Inferior parietal cortex (tissue), 1 donor: ENCODE measurements around the gene TRABD.
"Not testable (repeated sequence)": the region's sequence is repeated elsewhere in the genome, so short reads cannot be mapped to it uniquely, and the experiment has no call there.

ENCODE experiments used
- DNase-seq: peaks from one replicate; pipeline ENCODE4 v3.0.0-alpha.2; 2016; ENCODE audit errors: extremely low spot score

The TRABD gene, protein sequence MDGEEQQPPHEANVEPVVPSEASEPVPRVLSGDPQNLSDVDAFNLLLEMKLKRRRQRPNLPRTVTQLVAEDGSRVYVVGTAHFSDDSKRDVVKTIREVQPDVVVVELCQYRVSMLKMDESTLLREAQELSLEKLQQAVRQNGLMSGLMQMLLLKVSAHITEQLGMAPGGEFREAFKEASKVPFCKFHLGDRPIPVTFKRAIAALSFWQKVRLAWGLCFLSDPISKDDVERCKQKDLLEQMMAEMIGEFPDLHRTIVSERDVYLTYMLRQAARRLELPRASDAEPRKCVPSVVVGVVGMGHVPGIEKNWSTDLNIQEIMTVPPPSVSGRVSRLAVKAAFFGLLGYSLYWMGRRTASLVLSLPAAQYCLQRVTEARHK

DNA sequence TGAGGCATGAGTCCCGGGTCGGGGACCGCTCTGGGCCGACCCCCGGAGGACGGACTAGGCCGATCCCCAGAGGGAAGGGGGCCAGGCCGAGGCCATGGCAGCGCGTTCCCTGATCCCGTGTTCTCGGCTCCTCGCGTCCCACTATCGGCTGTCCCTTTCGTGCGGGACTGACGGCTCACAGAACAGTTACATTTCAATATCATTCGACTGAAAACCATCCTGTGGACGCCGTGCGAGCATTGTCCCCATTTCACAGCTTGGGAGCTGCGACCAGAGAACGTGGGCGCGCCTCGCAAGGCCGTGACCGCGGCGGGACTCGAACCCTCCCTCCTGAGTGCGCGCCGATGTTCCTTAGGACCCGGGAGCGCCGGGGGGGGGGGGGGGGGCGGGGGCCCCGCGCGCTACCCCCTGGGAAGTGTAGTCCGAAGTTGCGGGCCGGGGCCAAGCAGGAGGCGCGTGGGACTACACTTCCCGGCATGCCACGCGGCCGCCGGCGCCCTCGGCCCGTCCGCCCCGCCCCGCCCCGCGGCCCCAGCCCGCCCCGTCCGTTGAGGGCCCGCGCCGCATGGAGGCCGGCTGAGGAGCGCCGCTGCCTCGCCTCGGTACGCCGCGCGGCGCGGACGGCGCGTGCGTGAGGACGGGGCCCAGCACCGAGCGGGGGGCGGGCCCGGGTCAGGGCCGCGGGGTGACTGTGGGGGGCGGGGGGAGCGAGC lies at the start of gene TRABD:
TSS of gene TRABD (plus strand) at position 539 of the 713 bp plus-strand sequence. CDS start 7,148 bp downstream, outside the sequence.
- peak; percentile 76 for DNase-seq

DNA sequence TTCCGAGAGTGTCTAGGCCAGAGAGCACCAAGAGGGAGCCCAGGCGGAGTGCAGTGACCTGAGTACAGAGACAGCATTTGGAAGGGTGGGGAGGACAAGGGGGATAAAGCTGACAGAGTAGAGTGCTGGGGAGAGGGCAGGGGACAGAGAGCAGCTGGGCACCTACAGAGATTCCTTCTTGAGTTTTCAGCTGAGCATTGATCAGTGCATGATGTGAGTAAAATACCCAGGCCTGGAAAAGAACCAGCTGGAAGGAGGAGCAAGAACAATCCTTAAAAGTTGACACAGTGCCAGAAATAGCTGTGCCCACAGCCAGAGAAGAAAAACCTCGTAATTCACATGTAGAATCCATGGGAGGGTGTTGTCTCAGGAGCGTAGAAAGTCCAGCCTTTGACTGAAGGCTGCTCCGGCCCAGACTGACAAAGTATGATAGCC lies 49.1 kb upstream of the TRABD start:
- no peak for DNase-seq

DNA sequence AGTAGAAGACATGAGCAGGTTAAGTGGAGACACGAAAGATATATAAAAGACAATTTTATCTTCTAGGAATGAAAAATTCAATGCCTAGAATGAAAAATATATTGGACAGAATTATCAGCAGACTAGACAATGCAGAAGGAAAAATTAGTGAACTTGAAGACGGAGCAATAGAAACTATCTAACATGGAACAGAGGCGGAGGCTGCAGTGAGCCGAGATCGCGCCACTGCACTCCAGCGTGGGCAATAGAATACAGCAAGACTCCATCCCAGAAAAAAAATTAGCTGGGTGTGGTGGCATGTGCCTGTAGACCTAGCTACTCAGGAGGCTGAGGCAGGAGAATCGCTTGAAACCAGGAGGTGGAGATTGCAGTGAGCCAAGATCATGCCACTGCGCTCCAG lies 48.4 kb upstream of the TRABD start:
- not testable (repeated sequence) for DNase-seq

DNA sequence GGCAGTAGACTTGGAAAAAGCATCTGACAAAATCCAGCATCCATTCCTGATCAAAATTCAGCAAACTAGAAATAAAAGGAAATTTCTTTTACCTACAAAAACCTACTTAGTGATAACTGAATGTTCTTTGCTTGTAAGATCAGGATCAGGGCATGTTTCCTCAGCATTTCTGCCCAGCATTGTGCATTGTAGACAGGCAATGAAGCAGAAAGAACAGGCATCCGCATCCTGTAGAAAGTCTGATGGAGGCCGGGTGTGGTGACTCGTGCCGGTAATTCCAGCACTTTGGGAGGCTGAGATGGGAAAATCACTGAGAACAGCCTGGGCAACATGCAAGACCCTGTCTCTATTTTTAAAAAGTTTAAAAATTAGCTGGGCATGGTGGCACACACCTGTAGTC lies 47.7 kb upstream of the TRABD start:
- no peak for DNase-seq

DNA sequence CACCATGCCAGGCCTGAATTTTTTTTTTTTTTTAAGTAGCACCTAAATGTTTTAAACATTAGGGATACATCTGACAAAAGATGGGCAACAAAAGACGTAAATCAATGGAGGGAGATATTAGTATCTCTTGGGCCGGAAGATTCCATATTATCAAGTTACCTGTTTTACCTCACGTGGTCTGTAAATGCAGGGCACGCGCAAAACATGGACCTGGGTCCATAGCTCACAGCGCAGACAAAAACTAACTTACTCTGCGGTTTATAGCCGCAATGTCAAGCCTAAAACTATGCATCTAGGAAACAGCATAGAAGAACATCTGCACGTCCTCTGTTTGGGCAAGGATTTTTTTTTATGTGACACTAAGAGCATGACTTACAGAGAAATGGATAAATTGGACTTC lies 46.7 kb upstream of the TRABD start:
- DNase-seq: no peak

DNA sequence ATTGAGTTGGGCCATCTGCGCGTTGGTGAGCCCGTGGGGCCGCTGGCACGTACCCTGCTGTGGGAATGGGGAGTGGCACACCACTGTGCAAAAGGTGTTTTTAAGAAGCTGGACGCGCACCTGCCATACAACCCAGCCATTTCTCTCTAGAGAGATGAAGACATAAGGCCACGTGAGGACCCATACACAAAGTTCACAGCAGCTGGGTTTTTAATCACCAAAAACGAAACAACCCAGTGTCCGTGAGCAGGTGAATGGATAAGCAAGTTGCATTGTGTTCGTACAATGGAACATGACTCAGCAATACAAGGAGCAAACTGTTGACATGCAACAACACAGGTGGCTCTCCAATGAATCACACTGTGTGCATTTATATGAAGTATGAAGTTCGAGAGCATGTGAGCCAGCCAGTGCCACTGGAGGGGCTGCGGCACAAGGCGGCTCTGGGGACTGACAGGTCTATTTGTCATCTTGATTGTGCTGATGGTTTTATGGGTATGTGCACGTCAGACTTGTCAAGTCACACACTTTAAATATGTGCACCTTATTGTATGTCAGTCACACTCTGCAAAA lies 45.8 kb upstream of the TRABD start:
- no peak for DNase-seq

DNA sequence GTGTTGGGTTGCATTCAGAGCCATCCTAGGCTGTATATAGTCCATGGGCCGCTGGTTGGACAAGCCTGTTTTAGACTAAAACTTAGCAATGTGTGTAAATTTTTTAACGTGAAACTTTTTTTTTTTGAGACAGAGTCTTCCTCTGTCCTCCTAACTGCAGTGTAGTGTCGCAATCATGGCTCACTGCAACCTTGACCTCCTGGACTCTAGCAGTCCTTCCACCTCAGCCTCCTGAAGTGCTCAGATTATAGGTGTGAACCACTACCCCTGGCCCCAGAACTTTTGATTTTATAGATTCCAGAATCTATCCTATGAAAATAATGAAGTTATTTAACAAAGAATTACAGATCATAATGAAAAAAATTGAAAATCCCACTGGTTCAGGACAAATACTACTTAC lies 45.1 kb upstream of the TRABD start:
- no peak for DNase-seq

DNA sequence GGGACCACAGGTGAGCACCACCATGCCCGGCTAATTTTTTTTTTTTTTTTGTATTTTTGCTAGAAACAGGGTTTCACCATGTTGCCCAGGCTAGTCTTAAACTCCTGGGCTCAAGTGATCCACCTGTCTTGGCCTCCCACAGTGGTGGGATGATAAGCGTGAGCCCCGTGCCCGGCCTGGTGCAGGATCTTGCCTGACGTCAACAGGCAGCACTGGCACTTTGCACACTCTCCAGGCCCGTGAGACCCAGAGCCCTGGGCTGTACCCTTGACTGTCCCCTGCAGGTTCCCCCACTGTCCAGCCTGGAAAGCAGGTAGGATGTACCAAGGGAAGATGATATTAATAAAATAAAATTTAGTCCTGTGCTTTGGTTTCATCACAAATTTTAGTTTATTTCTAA lies 44.3 kb upstream of the TRABD start:
- no peak for DNase-seq

DNA sequence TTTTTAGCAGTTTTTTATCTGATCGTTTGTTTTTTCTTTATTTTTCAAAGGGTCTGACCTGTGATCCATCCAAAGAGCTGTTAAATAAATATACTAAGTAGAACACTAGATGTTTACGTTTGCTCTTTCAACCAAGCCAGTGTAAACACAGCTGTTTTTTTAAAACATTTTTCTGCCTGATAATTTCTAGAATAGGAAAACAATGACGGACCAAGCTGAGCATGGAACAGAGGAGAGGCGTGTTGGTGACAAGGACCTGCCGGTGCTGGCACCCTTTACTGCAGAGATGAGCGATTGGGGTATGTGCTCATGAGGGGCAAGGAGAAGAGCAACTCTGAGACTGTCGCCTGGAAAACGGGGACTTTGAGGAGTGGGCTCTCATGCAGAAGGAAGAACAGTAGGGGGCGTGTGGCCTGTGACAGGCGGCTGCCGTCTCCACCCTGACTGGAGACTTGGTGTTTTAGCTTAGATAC lies 43.8 kb upstream of the TRABD start:
- no peak for DNase-seq

DNA sequence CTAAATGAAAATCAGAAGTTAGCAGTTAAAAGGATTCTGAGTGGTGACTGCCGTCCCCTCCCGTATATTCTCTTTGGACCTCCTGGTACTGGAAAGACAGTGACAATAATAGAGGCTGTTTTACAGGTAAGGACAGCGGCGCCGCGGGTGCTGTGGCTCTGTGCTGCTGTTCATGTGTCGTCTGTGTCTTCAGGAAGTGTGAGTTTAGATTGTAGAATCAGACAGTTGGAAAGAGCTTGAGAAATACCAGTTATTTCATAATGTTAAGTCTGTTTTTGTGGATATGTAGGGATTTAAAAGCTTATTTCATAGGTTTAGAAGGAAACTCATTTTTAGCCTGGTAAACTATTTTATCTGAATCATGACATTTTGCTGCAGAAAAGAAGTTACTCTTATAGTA lies 42.6 kb upstream of the TRABD start:
- DNase-seq: no peak

DNA sequence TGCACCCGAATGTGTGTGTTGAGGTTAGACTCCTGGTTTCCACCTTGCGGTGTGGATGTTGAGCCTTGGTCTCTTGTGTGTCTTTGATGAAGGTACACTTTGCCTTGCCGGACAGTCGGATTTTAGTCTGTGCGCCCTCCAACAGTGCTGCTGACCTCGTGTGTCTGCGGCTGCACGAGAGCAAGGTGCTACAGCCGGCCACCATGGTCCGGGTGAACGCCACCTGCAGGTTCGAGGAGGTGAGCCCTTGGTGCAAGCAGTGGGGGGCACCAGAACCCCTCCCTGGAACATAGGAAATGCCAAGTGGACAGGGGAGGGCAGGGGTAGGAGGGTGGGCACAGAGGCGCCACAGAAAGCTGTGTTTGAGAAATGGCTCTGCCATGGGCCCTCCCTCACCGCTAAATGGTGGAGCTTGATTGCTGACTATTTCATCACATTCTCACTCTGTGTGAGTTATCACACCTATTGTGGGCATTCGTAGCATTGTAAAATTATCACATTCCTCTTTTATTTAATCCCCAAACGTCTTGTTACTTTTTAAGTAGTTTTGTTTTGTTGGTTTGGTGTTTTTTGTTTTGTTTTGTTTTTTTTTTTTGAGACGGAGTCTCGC lies 41.6 kb upstream of the TRABD start:
- DNase-seq: no peak

DNA sequence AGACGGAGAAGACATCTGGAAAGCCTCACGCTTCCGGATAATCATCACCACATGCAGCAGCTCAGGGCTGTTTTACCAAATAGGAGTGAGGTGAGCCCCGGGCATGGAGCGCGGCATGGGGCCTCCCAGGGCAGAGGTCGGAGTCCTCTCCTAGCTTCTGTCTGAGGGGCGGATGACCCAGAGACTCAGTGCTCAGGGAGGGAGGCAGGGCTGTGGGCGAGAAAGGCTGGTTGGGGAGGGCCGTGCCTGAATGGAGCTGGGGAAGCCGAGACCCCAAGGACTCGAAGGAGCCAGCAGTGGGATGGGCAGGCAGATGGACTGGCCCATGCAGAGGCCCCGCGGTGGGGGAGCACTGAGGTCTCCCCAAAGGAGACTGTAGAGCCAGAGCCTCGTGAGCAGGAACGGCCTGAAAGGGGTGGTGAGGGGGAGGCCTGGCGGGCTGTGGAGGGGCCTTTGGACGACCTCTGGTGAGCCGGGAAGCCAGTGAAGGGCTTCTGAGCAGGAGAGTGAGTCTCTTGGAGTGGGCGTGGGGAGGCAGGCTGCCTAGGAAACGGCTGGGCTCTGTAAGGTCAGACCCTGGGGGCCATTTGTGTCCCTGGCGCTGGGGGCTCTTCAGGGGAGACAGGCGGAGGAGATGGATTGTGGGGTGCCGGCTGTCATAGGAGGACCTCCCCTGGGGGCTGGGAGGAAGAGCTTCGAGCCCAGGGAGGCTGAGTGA lies 39.8 kb upstream of the TRABD start:
- DNase-seq: no peak

DNA sequence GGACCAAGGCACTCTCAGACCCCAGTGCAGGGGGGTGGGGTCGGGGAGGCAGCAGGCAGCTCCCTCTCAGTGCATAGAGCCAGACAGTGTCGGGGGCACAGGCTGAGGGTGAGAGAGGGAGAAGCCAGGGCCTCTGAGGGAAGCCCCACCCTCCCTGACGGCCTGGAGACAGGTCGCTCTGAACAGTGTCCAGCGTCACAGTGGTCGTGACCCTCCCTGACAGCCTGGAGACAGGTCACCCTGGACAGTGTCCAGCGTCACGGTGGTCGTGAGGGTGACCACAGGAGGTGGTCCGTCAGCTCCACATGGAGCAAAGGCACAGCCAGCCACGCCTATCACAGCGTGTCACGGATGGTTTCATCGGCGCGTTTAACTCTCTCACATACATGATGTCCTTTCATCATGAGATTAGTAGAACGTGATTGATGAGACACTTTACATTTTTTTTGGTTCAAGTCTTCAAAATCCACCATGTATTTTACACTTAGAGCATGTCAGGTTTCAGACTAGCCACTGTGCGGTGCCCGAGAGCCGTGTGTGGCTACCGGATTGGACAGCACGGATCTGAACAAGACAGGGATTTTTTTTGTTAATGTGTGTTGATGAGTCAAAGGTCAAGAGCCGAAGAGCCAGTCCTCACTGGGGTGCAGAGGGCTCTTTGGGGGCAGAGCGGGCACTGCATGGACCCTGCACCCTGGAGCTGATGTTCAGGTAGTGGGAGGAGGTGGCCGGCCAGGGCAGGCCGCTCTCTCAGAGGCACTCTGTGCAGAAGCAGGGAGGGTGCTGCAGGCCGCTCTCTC lies 39.1 kb upstream of the TRABD start:
- DNase-seq: peak; percentile 85

DNA sequence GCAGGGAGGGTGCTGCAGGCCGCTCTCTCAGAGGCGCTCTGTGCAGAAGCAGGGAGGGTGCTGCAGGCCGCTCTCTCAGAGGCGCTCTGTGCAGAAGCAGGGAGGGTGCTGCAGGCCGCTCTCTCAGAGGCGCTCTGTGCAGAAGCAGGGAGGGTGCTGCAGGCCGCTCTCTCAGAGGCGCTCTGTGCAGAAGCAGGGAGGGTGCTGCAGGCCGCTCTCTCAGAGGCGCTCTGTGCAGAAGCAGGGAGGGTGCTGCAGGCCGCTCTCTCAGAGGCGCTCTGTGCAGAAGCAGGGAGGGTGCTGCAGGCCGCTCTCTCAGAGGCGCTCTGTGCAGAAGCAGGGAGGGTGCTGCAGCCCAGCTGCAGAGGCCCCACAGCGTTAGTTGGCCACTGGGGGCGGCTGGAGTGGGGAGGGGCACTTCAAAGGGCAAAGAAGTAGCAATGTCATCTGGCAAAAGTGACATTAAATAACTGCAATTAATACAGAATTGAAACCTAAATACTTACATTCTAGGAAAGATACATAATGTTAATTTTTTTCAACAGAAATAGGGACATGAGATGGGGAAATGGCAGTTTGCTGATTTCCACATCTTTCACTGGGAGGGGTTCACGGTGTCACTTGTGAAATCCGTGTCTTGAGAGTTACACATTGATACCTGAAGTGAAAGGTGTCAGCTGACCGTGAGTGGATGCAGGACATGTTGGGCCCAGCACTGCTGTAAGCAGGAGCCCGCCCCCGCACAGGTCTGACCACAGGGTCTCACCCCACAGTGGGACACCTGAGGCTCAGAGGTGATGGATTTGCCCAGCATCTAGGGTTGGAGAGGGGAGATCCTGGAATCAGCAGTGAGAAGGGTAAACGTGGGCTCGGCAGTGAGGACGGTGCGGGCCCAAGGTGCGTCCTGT lies 38.2 kb upstream of the TRABD start:
- not testable (repeated sequence) for DNase-seq

DNA sequence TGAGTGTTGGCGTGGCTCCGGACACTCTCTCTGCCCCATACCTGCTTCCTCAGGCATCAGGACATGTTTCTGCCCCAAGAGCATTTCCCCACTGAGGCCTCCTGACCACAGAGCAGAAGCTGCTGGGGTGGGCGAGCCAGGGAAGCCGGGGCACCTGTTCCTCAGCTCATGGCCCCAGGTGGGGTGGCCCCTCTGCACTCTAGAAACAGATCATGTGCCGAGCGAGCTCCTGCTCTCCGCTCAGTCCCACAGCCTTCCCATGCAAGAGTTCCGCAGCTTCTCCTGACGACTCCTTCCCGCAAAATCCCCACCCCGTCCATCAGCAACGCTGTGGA lies 37.6 kb upstream of the TRABD start:
- DNase-seq: no peak

DNA sequence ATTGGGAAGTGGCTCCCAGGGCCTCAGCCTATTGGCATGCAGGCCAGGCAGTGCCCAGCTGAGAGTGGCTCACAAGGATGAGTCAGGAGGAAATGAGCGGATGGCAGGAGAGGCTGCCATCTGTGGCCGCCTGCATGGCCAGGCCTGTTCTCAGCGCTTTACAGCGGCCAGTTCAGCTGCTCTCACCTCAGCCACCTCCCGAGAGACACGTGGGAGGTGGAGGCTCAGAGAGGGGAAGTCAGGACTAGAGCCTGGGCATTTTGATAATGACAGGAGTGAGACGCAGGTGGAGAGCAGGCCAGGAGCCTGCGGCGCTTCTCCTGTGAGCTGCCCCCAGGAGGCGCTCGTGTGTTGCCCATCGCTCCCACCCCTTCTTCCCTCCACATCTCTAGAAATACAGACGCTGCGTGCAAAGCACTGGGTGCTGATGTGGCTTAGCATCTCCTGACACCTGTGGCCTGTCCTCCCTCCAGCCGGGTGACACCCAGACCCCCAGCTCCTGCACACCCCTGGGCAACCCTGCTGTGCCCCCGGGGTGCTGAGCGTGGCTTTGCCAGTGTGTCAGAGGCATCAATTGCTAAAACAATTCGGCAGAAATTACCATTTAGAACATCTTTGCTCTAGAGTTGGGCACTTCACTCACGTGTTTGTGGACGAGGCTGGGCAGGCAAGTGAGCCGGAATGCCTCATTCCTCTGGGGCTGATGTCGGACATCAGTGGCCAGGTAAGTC lies 36.6 kb upstream of the TRABD start:
- no peak for DNase-seq

DNA sequence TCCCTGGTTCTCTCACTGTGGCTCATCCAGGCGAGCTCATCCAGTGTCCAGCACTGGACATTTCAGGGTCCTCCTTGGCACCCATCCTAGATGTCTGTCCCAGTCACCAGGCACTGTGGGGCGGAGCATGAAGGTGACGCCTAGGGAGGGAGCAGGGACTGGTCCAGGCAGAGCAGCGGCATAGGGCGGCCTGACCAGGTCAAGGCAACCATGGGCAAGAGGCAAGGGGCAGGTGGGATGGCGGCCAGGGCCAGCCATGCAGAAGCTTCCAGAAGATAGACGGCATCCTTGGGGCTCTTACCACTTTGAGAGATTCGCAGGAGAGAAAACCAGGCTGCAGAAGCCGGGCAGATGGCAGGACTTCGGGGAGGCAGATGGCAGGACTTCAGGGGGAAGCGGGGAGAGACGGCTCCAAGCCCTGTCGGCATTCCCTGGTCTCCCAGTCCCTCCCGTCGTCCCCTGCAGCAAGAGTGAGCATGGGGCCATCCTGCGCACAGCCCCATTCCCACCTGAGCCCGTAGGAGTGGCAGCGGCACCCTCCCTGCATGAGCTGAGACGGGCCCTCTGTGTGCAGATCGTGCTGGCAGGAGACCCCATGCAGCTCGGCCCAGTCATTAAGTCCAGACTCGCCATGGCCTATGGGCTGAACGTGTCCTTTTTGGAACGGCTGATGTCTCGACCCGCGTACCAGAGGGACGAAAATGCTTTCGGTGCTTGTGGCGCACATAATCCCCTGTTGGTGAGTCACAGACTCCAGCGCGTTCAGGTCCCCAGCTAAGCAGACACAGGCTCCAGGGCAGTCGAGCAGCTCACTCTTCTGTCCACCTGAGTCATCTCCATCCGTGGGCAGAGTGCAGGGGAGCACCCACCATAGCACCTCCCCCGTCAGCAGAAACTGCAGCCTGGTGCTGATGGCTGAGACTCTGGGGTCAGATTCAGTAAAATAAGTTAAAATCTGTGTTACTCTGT lies 35.3 kb upstream of the TRABD start:
- DNase-seq: no peak
